GM13976 (cell line): ENCODE measurements around the gene PGBD5.

Experiments used
- DNase-seq: peaks from one replicate; pipeline ENCODE4 v3.0.0; 2012; ENCODE audit warnings: low spot score
- in situ Hi-C: fragments of 300-500 bp; cut with MboI; formaldehyde crosslinking; loops from one replicate; pipeline ENCODE4 v1.12.0; 2022; ENCODE audit warnings: low sequenced_read_pairs, mixed read lengths, inconsistent platforms; ENCODE audit not compliant: unreplicated experiment
- TF ChIP-seq, protein P1 (sequence below): IDR thresholded peaks from 2 replicates; pipeline ENCODE4 v1.5.1; 2012; ENCODE audit warnings: borderline replicate concordance, mild to moderate bottlenecking; ENCODE audit not compliant: insufficient read depth; ENCODE audit errors: extremely low read depth, missing control alignments, control extremely low read depth

The PGBD5 gene

GRCh38 chr1:230300322-230301301, 125.5 kb downstream of the PGBD5 start:
- no peak for DNase-seq
- in situ Hi-C loops = loop anchor here (10.0 to 25.0 kb wide), 2 partner anchors 646 to 1038 kb away; partner anchors contain the start of gene RAB4A
- TF ChIP-seq, protein P1, sequence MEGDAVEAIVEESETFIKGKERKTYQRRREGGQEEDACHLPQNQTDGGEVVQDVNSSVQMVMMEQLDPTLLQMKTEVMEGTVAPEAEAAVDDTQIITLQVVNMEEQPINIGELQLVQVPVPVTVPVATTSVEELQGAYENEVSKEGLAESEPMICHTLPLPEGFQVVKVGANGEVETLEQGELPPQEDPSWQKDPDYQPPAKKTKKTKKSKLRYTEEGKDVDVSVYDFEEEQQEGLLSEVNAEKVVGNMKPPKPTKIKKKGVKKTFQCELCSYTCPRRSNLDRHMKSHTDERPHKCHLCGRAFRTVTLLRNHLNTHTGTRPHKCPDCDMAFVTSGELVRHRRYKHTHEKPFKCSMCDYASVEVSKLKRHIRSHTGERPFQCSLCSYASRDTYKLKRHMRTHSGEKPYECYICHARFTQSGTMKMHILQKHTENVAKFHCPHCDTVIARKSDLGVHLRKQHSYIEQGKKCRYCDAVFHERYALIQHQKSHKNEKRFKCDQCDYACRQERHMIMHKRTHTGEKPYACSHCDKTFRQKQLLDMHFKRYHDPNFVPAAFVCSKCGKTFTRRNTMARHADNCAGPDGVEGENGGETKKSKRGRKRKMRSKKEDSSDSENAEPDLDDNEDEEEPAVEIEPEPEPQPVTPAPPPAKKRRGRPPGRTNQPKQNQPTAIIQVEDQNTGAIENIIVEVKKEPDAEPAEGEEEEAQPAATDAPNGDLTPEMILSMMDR = no peak

DNA sequence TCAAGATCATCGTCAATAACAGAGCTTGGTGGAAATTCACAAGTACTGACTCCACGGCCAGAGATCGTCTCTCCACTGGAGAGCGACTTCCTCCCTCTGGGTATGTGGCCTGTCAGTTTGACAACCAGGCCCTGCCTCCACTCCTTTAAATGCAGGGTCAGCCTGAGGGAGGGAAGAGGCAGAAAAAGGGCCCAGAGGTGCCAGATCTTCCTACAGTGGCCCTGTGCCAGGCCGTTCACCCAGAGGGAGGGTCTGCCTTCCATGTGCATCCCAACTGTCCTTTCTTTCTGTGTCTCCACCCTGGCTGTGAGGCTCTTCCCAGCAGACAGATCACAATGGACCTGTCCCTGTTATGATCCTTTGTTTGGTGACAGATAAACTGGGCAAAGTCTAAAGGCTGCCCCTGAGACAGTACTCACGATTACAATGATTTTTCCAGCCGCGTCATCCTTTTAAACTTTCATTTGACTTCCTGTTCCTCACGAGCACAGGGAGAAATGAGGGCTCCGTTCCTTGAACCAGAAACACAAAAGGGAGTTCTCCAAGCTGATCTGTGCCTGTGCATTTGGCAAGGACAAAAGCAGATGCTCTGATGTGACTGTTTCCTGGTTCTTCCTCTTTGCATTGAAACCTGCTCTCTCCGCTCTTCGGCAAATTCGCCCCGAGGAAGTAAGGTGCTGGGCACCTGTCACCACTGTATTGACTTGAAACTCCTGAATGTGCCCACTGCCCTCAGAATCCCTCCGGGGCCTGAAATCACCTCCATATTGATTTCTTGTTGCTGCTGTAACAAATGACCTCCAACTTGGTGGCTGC, 126.7 kb downstream of the PGBD5 start:
- no peak for DNase-seq
- in situ Hi-C loops = loop anchor here (10.0 to 25.0 kb wide), 2 partner anchors 645 to 1037 kb away; partner anchors contain the start of gene RAB4A
- TF ChIP-seq, protein P1 = no peak

DNA sequence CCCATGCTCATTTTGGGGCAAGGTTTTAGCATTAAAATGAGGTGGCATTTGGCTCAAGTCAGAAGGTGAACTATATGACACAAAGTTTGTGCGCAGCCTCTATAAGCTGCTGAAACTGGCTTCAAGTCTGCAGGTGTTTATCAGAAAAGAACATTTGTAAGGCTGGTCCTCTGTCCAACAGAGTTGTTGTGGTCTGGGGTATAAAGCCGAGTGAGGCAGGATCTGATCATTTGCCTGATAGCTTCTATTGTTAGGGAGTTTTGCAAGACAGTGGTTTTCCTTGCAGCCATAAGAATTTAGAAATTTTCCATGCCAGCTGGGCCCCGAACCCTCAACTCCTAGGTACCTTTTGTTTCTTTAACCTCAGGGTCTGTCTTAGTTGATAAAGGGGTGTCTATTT, 130.8 kb downstream of the PGBD5 start:
- TF ChIP-seq, protein P1 = no peak
- no peak for DNase-seq

DNA sequence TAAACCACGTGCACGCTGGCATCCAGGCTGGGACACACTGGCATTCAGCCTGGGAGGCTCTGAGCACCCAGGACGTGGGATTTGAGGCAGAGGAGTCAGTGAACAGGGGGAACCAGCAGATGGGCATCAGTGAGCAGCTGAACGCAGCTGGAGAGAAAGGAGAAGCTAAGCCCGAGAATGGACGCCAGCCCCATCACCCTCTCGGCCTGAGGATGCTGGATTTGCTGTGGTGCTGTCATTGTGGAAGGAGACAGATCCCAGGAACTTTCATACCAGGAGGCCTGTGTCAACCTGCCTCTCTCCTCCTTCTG, 132.8 kb downstream of the PGBD5 start:
- in situ Hi-C loops = no loop called here
- DNase-seq = no peak
- TF ChIP-seq, protein P1 = no peak

More for the DNA sequence above, 130.8 kb downstream of the PGBD5 start:
- in situ Hi-C loops = no loop called here

DNA sequence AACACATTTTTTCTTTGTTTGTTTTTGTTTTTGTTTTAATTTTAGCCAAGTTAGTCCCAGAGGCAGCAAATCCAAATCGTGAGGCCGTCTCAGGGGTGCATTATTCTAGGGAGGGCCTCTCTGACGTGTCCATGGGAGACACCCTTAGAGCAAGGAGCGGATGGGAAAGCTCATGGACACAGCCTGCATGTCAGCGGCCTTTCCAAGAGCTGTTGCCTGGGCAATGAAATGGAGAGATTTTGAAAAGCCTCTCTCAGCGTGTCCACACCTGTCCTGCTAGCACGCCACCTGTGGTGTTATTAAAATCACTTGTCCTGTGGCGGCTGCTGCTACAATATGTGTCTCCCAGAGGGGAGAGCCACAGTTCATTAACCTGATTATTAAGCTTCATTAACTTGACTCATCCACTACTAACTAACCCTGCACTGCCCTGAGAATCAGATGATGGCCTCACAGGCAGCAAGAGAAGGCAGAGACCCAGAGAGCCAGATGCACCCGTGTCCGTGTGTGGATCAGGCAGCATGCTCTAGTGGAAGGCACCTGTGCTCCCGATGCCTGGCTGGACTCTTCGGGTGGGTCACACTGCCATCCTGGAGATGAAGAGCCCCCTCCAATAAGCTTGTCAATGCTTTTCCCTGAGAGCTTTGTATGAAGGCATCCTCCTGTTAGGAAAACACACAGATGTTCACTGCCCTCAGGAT, 133.3 kb downstream of the PGBD5 start:
- DNase-seq = no peak
- TF ChIP-seq, protein P1 = no peak
- in situ Hi-C loops = no loop called here
